ENCODE data around the gene OR2AE1. TPM values are rescaled to one million over a fixed set of nuclear protein-coding genes. Genes with fewer than 3 reads are reported as not detected.
A peak's percentile ranks its signal among the peaks of the same experiment; 100 is the strongest.

Gene OR2AE1
- total and polyA plus RNA-seq, 2 of the 13 experiments (the other 11 are each of a cell fraction or from before 2014, with no cell fraction given): not detected

- TF ChIP-seq AHDC1 (CRISPR knock-in tag; IDR thresholded peaks at IDR 0.05; ENCODE audit: borderline replicate concordance): no peak; the same call in 1 of the 2 replicates
- peak; percentile 56 for TF ChIP-seq RBM39 (IDR thresholded peaks at IDR 0.05; ENCODE audit: low read depth, low read length, poor library complexity, severe bottlenecking)
- no peak for TF ChIP-seq TOPORS (CRISPR knock-in tag; IDR thresholded peaks at IDR 0.05)
- TF ChIP-seq ZBTB25 (CRISPR knock-in tag; IDR thresholded peaks at IDR 0.05): peak; percentile 38; the same call in 1 of the 2 replicates
- no peak for TF ChIP-seq MEIS2 (CRISPR knock-in tag; IDR thresholded peaks at IDR 0.05)
- TF ChIP-seq RFX3 (CRISPR knock-in tag; IDR thresholded peaks at IDR 0.05): no peak
- TF ChIP-seq ZNF44 (CRISPR knock-in tag; IDR thresholded peaks at IDR 0.05): no peak
- no peak for TF ChIP-seq ZNF512 (CRISPR knock-in tag; IDR thresholded peaks at IDR 0.05)
- no peak for TF ChIP-seq ZNF839 (CRISPR knock-in tag; IDR thresholded peaks at IDR 0.05; ENCODE audit: borderline replicate concordance)
- TF ChIP-seq JDP2 (CRISPR knock-in tag; IDR thresholded peaks at IDR 0.05; ENCODE audit: borderline replicate concordance): no peak; the same call in 1 of the 2 replicates
- peak; percentile 61; the same call in 1 of the 2 replicates for TF ChIP-seq REL (CRISPR knock-in tag; conservative IDR thresholded peaks at IDR 0.05)
- TF ChIP-seq ZNF713 (CRISPR knock-in tag; IDR thresholded peaks at IDR 0.05): 0 out of 2 replicates have a peak, but pooled peaks have one; percentile 40
- peak; percentile 58; the same call in 1 of the 2 replicates for TF ChIP-seq ZC3H13 (CRISPR knock-in tag; IDR thresholded peaks at IDR 0.05)
- peak; percentile 21; the same call in 1 of the 2 replicates for TF ChIP-seq RERE (CRISPR knock-in tag; IDR thresholded peaks at IDR 0.05; ENCODE audit: low read depth)
These were observed 42.4 kb upstream of the OR2AE1 start, which contains the start of gene TRIM4 (continued) for GRCh38 chr7:99918959-99919813.
